HG03439 (cell line): ENCODE results near the gene NKX1-1.
"Not testable (repeated sequence)": the region's sequence is repeated elsewhere in the genome, so short reads cannot be mapped to it uniquely, and the experiment has no call there.

ENCODE experiments used
- ATAC-seq: cut with Tn5 transposase; IDR thresholded peaks from one replicate; pipeline ENCODE4 v1.9.1; 2021; ENCODE audit warnings: mild to moderate bottlenecking, moderate library complexity; ENCODE audit not compliant: unreplicated experiment

Gene NKX1-1

GRCh38 chr4:1406394-1406980 is at the start of gene NKX1-1:
Gene NKX1-1 (minus strand): TSS chr4:1406442. CDS start chr4:1406442, 0 bp downstream.
- no peak for ATAC-seq

DNA sequence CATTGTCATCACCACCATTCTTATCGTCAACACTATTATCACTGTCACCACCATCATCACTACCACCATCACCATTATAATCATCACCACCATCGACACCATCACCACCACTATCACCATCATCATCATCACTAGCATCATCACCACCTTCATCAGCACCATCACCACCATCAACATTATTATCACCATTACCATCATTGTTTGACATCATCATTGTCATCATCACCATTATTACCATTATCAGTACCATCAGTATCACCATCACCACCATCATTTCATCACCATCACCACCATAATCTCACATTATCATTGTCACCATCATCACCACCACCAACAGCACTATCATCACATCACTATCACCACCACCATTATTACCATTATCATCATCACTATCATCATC is 47.5 kb upstream of the NKX1-1 start:
- no peak for ATAC-seq

DNA sequence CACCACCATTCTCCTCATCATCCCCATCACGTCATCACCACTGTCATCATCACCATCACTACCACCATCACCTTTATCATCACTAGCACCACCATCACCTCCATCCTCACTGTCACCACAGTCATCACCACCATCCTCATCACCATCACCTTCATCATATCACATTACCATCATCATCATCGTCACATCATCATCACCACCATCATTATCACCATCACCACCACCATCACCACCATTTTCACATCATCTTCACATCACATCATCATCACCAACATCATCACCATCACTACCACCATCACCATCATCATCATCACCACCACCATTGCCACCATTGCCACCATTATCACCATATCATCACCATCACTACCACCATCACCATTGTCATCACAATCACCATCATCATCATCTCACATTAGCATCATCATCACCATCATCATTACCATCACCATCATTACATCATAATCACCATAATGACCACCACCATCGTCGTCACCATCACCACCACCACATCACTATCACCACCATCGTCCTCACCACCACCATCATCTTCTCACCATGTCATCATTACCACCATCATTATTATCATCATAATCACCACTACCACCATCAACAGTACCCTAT is 46.3 kb upstream of the NKX1-1 start:
- no peak for ATAC-seq

GRCh38 chr4:1451752-1452122 is 45.5 kb upstream of the NKX1-1 start:
- no peak for ATAC-seq

DNA sequence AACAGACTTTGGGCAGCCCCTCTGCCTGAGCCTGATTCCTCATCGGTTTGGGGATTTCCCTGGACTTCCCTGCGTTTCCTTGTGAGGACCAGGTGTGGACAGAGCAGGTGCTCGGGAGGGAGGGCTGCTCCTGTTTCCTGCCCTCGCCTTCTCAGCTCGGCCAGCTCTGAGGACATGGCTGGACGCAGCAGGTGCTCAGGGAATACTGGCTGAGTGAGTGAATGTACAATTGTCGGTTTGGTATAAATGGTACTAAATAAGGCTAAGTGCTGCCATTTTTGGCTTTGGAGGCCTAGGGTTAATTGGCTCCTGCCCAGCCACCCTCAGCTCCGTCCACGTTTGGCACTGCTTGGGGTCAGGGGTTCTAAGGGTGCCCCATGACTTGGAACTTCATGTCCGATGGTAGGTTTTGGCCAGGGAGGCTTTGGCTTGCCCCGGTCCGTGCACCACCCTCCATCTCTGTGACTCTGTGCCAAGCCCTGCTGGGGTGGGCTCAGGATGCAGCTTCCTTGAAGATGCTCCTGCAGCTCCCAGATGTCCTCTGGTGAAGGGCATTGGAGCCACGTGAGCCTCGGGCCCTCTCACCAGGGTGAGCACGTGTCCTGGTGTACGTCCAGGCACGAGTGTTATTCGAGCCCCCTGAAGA is 45.0 kb upstream of the NKX1-1 start:
- no peak for ATAC-seq

GRCh38 chr4:1449833-1450741 is 43.8 kb upstream of the NKX1-1 start:
- no peak for ATAC-seq

DNA sequence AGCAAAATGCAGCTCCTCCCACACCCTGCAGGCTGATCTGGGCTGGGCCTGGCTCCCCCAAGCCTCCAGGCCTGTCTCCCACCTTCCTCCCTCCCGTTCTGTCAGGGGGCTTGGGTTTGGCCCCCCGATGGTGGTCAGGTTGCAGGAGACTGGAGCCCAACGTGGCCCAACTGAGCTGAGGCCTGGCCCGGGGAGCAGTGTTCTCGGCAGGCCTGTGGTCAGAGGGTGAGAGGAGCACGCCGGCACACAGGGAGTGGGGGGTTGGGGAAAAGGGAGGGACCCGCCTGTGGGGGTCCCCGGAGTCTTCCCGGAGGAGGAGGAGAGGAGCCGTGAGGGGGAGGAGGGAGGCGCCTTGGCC is 43.2 kb upstream of the NKX1-1 start:
- no peak for ATAC-seq

GRCh38 chr4:1448589-1449420 is 42.6 kb upstream of the NKX1-1 start:
- ATAC-seq = no peak

- ATAC-seq = no peak
Measured at GRCh38 chr4:1447676-1448588, 41.7 kb upstream of the NKX1-1 start.

DNA sequence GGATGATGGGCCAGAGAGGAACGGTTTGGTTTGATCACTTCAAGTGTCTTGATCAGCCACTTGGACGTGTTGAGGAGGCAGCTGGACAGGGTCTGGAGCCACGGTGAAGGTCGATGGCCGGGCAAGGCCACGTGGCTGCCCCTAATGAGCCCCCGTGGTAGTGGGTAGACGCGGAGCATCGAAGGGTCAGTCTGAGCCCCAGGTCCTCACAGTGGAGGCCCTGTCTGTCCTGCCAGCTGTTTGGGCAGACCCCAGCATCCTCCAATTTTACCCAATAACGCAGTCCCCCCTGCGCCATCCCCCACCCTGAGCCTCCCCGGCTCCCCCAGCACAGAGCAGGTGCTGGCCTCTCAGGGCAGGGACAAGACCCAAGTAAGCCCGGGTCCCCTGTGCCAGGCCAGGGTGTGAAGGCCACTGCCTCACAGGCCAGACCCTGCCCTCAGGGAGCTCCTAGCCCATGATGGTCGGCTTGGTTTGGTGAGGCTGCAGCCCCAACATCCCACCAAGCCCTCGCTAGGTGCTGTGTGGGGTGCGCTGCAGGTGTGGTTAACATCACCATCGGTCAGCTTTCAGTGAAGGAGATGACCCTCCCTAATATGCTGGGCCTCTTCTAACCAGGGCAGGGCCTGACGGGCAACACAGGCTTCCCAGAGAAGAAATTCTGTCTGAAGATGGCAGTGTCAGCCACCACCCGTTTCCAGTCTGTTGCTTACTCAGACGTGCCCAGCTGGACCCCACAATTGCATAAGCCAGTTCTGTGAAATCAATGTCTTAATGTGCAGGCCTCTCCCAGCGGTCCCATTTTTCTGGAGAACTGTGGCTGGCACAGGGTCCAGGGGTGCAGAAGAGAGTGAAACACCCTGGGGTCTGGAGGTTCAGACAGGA is 40.5 kb upstream of the NKX1-1 start:
- ATAC-seq = no peak

- ATAC-seq = no peak
Measured at GRCh38 chr4:1445716-1446445, 39.6 kb upstream of the NKX1-1 start.

GRCh38 chr4:1443688-1444172 is 37.5 kb upstream of the NKX1-1 start:
- ATAC-seq = not testable (repeated sequence)

GRCh38 chr4:1427010-1427409 is 20.8 kb upstream of the NKX1-1 start:
- no peak for ATAC-seq

- no peak for ATAC-seq
Measured at GRCh38 chr4:1421657-1422056, 15.4 kb upstream of the NKX1-1 start.

DNA sequence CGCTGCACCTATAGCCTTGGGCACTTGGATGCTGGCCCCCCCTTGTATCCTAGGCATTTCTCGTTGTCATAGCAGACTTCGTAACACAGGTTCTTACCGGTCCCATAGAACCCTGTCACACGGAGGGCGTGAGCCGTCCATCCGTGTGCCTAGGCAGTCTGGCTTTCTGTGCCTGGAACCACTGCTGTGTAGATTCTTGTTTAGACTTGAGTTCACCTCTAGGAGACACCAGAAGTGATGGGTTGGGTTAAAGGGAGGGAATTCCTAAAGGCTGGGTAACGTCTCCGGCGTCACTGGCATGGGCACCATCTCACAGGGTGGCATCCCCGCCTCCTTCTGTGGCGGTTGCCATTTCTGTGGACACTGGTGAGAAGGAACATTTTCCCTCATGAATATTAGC is 13.5 kb upstream of the NKX1-1 start:
- ATAC-seq = no peak

DNA sequence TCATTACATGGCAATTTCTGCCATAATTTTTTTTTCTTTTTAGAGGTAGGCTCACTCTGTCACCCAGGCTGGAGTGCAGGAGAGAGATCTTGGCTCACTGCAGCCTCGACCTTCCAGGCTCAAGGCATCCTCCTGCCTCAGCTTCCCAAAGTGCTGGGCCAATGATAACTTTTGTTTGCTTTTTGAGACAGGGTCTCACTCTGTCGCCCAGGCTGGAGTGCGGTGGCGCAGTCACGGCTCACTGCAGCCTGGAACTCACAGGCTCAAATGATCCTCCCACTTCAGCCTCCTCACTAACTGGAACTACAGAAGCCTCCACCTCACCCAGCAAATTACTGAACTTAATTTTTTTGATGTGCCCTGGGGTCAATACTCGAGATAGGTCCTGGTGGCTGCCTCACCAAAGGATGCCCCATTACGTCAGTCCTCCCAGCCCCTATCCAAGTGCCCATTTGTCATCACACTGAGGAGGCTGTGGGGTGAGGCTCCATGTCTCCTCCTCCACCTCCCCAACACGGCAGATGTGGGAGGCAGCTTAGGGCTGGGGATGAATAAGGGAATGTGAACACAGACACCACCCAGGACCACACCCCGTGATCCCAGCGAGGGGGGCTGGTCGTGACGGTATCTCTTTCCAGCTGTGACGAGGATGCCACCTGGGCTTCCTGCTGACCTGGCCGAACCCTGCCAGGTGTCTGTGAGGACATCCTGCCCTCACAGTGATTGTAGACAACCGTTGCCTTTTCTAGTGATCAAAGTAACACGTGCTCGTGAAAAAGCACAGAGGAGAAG is 12.4 kb upstream of the NKX1-1 start:
- ATAC-seq = no peak
